NB4 (cell line): Measurements from ENCODE around the gene APOA4.
"Not testable (repeated sequence)": the region's sequence is repeated elsewhere in the genome, so short reads cannot be mapped to it uniquely, and the experiment has no call there.

Experiments used
- DNase-seq: peaks from one replicate; pipeline ENCODE4 v3.0.0; 2010; ENCODE audit warnings: low read depth
- H3K4me3 ChIP-seq: one replicate; pipeline ENCODE4 v1.5.1; 2011; ENCODE audit warnings: mild to moderate bottlenecking, low read depth, low read length, moderate library complexity
- CTCF ChIP-seq: IDR thresholded peaks from one replicate; pipeline ENCODE4 v1.5.1; 2012; ENCODE audit warnings: low read depth, low read length
- MAX ChIP-seq: IDR thresholded peaks from 2 replicates; pipeline ENCODE4 v1.6.1; 2011; ENCODE audit warnings: low read depth, low read length
- MYC ChIP-seq: IDR thresholded peaks from 2 replicates; pipeline ENCODE4 v1.6.1; 2011; ENCODE audit warnings: low read depth, low read length
- POLR2A ChIP-seq: IDR thresholded peaks from 2 replicates; pipeline ENCODE4 v1.6.1; 2011; ENCODE audit warnings: mild to moderate bottlenecking; ENCODE audit not compliant: insufficient read length; ENCODE audit errors: extremely low read depth

The APOA4 gene

GRCh38 chr11:116807601-116808261 lies 15.4 kb downstream of the APOA4 start:
- DNase-seq: no peak
- no peak for TF ChIP-seq CTCF
- TF ChIP-seq MAX: no peak
- TF ChIP-seq MYC: no peak
- no peak for TF ChIP-seq POLR2A

GRCh38 chr11:116804001-116804400 lies 19.1 kb downstream of the APOA4 start:
- TF ChIP-seq MYC: no peak
- no peak for TF ChIP-seq CTCF
- no peak for TF ChIP-seq MAX
- TF ChIP-seq POLR2A: no peak
- DNase-seq: no peak
- no peak overlapping the region for H3K4me3 ChIP-seq

More at GRCh38 chr11:116807601-116808261, 15.4 kb downstream of the APOA4 start:
- no peak overlapping the region for H3K4me3 ChIP-seq

- DNase-seq, H3K4me3 ChIP-seq: not testable (repeated sequence)
Observed at GRCh38 chr11:116801662-116802061, 21.4 kb downstream of the APOA4 start.

- no peak overlapping the region for H3K4me3 ChIP-seq
Observed at GRCh38 chr11:116800610-116801009, 22.5 kb downstream of the APOA4 start.

GRCh38 chr11:116798368-116798767 lies 24.7 kb downstream of the APOA4 start:
- DNase-seq: no peak
- no peak overlapping the region for H3K4me3 ChIP-seq
- TF ChIP-seq MYC (no peak), POLR2A (no peak), MAX (no peak), CTCF (no peak)

More at GRCh38 chr11:116800610-116801009, 22.5 kb downstream of the APOA4 start:
- no peak for DNase-seq
- no peak for TF ChIP-seq MAX

- DNase-seq: no peak
- TF ChIP-seq MYC (no peak), MAX (no peak), CTCF (no peak), POLR2A (no peak)
- H3K4me3 ChIP-seq: no peak overlapping the region
Observed at GRCh38 chr11:116797816-116798215, 25.3 kb downstream of the APOA4 start.

GRCh38 chr11:116796548-116796947 lies 26.6 kb downstream of the APOA4 start:
- TF ChIP-seq CTCF (no peak), MYC (no peak), MAX (no peak), POLR2A (no peak)
- H3K4me3 ChIP-seq: no peak overlapping the region
- DNase-seq: no peak
